OCI-LY7 (cell line): ENCODE results near the gene ACTN1. TPM values are rescaled to one million over a fixed set of nuclear protein-coding genes. Genes with fewer than 3 reads are reported as not detected.

Experiments
- BruUV-seq: library from RNA; stranded (reverse); fragments of 400-500 nt; replicated peaks from 2 replicates; lab custom pipeline; 2021; lab: Mats Ljungman, UMichigan
- CTCF ChIA-PET: fragments of 300-600 bp; sonication (Branson Sonifier 250); formaldehyde crosslinking; loops from one replicate; lab custom pipeline; 2022; ENCODE audit warnings: antibody characterized with exemption; ENCODE audit not compliant: unreplicated experiment; lab: Charles Lee
- POLR2A ChIA-PET: fragments of 300-600 bp; sonication (Branson Sonifier 250); formaldehyde crosslinking; loops from one replicate; lab custom pipeline; 2022; ENCODE audit warnings: antibody characterized with exemption; lab: Charles Lee
- DNase-seq: peaks from one replicate; pipeline ENCODE4 v3.0.0-alpha.2; 2015; ENCODE audit warnings: low spot score
- H2AFZ ChIP-seq: fragments of 200-600 bp; sonication (generic), shearing (Covaris generic); 2 replicates; pipeline ENCODE4 v1.6.1; 2014; ENCODE audit warnings: mild to moderate bottlenecking, antibody characterized with exemption, low read length, moderate library complexity
- H3K27ac ChIP-seq: fragments of 200-600 bp; sonication (generic); 2 replicates; pipeline ENCODE4 v1.5.1; 2014; ENCODE audit warnings: mixed run types, low read depth, mild to moderate bottlenecking, moderate library complexity, low read length, inconsistent platforms; ENCODE audit not compliant: poor library complexity, severe bottlenecking
- H3K36me3 ChIP-seq: fragments of 200-600 bp; sonication (generic); 2 replicates; pipeline ENCODE4 v1.6.1; 2014; ENCODE audit warnings: mild to moderate bottlenecking, antibody characterized with exemption, low read length, moderate library complexity, mixed read lengths; ENCODE audit not compliant: insufficient read depth
- H3K4me1 ChIP-seq: fragments of 200-600 bp; sonication (generic); 2 replicates; pipeline ENCODE4 v1.5.1; 2014; ENCODE audit warnings: mild to moderate bottlenecking, low read length; ENCODE audit not compliant: insufficient read depth, poor library complexity, severe bottlenecking
- H3K4me2 ChIP-seq: fragments of 200-600 bp; sonication (generic); 2 replicates; pipeline ENCODE4 v1.6.1; 2014; ENCODE audit warnings: mild to moderate bottlenecking, low read length
- H3K4me3 ChIP-seq: fragments of 200-600 bp; sonication (generic); 2 replicates; pipeline ENCODE4 v1.5.1; 2014; ENCODE audit warnings: mild to moderate bottlenecking, low read depth, low read length; ENCODE audit not compliant: poor library complexity, severe bottlenecking
- H3K79me2 ChIP-seq: fragments of 200-600 bp; sonication (generic); 2 replicates; pipeline ENCODE4 v1.6.1; 2016; ENCODE audit warnings: low read depth, mild to moderate bottlenecking, low read length, moderate library complexity, mixed read lengths; ENCODE audit not compliant: insufficient read depth
- H3K9me2 ChIP-seq: fragments of 200-600 bp; sonication (generic); 2 replicates; pipeline ENCODE4 v1.6.1; 2016; ENCODE audit warnings: mild to moderate bottlenecking, low read length, mixed read lengths; ENCODE audit not compliant: insufficient read depth
- H3K9me3 ChIP-seq: fragments of 200-600 bp; sonication (generic); 2 replicates; pipeline ENCODE4 v1.6.1; 2014; ENCODE audit warnings: mild to moderate bottlenecking, mixed run types, low read length, mixed read lengths
- H4K20me1 ChIP-seq: fragments of 200-600 bp; sonication (generic); 2 replicates; pipeline ENCODE4 v1.6.1; 2014; ENCODE audit warnings: mild to moderate bottlenecking, antibody characterized with exemption, low read length, moderate library complexity, mixed read lengths; ENCODE audit not compliant: insufficient read depth
- CTCF ChIP-seq: fragments of 200-600 bp; sonication (generic); conservative IDR thresholded peaks from 2 replicates; pipeline ENCODE4 v1.5.1; 2014; ENCODE audit warnings: mild to moderate bottlenecking, antibody characterized with exemption, low read length, moderate library complexity, mixed read lengths
- EZH2phosphoT487 ChIP-seq: fragments of 200-600 bp; sonication (generic); IDR thresholded peaks from 2 replicates; pipeline ENCODE4 v1.6.1; 2018; ENCODE audit warnings: low read depth, borderline replicate concordance, mild to moderate bottlenecking, mixed run types, antibody characterized with exemption, low read length, moderate library complexity, mixed read lengths
- intact Hi-C: fragments of 100-400 bp; cut with micrococcal nuclease; formaldehyde crosslinking; loops from one replicate; pipeline ENCODE4 v1.10.0; 2022; ENCODE audit not compliant: unreplicated experiment
- total RNA-seq, 2 experiments: library from RNA; depleted of rRNA in 1 of 2; stranded (reverse); fragments of >200 nt in 1 of 2; shearing (Covaris generic) in 1 of 2; gene quantifications; 2 replicates each; pipeline ENCODE4 v1.2.3, GENCODE V29; 2014 to 2022

The ACTN1 gene
- total RNA-seq, 2 experiments from 2014 or later, result 0.51 to 1.8 TPM

GRCh38 chr14:68945585-68946488 lies 33.3 kb downstream of the ACTN1 start:
- H2AFZ ChIP-seq, result no peak overlapping the region
- H3K36me3 ChIP-seq, result no peaks in the 10 kb centered on the region
- TF ChIP-seq CTCF (no peak), EZH2phosphoT487 (no peak)
- H4K20me1 ChIP-seq, result no peaks in the 10 kb centered on the region
- no peak for DNase-seq
- no peaks in the 10 kb centered on the region for H3K4me1 ChIP-seq
- no peak overlapping the region for H3K27ac ChIP-seq
- POLR2A ChIA-PET, result interaction anchor here (0.6 to 0.7 kb wide), 3 partner anchors 64 to 1042 kb away, joined by 3 read pairs; no protein-coding TSS in a partner anchor
- no peak overlapping the region for H3K4me2 ChIP-seq
- H3K4me3 ChIP-seq, result no peak overlapping the region
- BruUV-seq, result no TSS peak
- intact Hi-C loops, result no loop called here
- no peaks in the 10 kb centered on the region for H3K9me2 ChIP-seq
- CTCF ChIA-PET, result no interaction called here
- H3K9me3 ChIP-seq, result no peaks in the 10 kb centered on the region
- H3K79me2 ChIP-seq, result no peaks in the 10 kb centered on the region

GRCh38 chr14:68945190-68945584 lies 33.9 kb downstream of the ACTN1 start:
- ChIA-PET POLR2A (interaction anchor here (0.7 kb wide), 1 partner anchor 281 kb away, joined by 3 read pairs; no protein-coding TSS in a partner anchor), CTCF (no interaction called here)
- Histone ChIP-seq H3K9me2 (no peaks in the 10 kb centered on the region), H3K27ac (no peak overlapping the region), H2AFZ (no peak overlapping the region), H3K9me3 (no peaks in the 10 kb centered on the region), H3K36me3 (no peaks in the 10 kb centered on the region), H3K79me2 (no peaks in the 10 kb centered on the region), H3K4me2 (no peak overlapping the region), H3K4me1 (no peaks in the 10 kb centered on the region), H3K4me3 (no peak overlapping the region), H4K20me1 (no peaks in the 10 kb centered on the region)
- DNase-seq, result no peak
- BruUV-seq, result no TSS peak
- intact Hi-C loops, result no loop called here
- TF ChIP-seq CTCF (no peak), EZH2phosphoT487 (no peak)

GRCh38 chr14:68944162-68944561 lies 34.9 kb downstream of the ACTN1 start:
- Histone ChIP-seq H4K20me1 (no peaks in the 10 kb centered on the region), H3K4me1 (no peaks in the 10 kb centered on the region), H3K79me2 (no peaks in the 10 kb centered on the region), H3K4me2 (no peak overlapping the region), H3K9me2 (no peaks in the 10 kb centered on the region), H3K27ac (no peak overlapping the region), H3K4me3 (no peak overlapping the region), H3K36me3 (no peaks in the 10 kb centered on the region), H2AFZ (no peak overlapping the region), H3K9me3 (no peaks in the 10 kb centered on the region)
- intact Hi-C loops, result no loop called here
- TF ChIP-seq CTCF (no peak), EZH2phosphoT487 (no peak)
- no TSS peak for BruUV-seq
- no peak for DNase-seq
- ChIA-PET POLR2A (no interaction called here), CTCF (no interaction called here)
